Measurements from ENCODE around the gene PHF19. TPM values are rescaled to one million over a fixed set of nuclear protein-coding genes. Genes with fewer than 3 reads are reported as not detected.
A peak's percentile ranks its signal among the peaks of the same experiment; 100 is the strongest.

The PHF19 gene
- total RNA-seq (2014; rRNA removed; shearing (Covaris generic)), result 47.0 and 47.8 TPM in 2 replicates

- no peak for DNase-seq (ENCODE audit: low spot score)
Observed at GRCh38 chr9:120876842-120877240, at the start of gene PHF19. Gene PHF19, minus strand, starts transcription at chr9:120877188. Its CDS starts 2,447 bp downstream, at chr9:120874741.

DNA sequence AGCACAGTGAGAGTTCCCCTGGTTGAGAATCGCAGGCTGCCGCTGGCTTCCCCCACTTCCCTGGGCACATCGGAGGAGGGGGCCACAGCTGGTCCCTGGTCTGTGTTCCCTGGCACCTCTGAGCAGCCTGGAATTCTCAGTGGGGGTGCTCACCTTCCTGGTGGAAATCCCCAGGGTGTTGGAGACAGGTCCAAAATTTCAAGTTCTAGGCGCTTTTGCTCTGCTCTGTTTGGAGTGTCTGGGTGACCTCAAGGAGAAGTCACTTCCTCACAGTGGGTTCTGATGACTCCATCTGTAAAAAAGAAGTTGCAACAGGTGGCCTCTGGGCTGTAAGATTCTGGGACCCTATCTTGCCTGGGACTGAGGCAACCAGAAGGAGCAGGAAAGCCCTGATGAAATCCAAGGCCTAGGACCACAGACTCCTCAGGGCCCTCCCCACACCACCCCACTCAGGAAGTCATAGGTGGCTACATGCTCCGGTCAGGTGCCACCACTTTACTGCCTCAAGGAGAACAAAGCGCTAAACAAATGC, 49.5 kb upstream of the PHF19 start, which contains the start of gene TRAF1:
TSS of gene TRAF1 (minus strand) at position 400 of the 532 bp plus-strand sequence. CDS start 721 bp downstream, outside the sequence.
- peak; percentile 71 for DNase-seq (ENCODE audit: low spot score)

DNA sequence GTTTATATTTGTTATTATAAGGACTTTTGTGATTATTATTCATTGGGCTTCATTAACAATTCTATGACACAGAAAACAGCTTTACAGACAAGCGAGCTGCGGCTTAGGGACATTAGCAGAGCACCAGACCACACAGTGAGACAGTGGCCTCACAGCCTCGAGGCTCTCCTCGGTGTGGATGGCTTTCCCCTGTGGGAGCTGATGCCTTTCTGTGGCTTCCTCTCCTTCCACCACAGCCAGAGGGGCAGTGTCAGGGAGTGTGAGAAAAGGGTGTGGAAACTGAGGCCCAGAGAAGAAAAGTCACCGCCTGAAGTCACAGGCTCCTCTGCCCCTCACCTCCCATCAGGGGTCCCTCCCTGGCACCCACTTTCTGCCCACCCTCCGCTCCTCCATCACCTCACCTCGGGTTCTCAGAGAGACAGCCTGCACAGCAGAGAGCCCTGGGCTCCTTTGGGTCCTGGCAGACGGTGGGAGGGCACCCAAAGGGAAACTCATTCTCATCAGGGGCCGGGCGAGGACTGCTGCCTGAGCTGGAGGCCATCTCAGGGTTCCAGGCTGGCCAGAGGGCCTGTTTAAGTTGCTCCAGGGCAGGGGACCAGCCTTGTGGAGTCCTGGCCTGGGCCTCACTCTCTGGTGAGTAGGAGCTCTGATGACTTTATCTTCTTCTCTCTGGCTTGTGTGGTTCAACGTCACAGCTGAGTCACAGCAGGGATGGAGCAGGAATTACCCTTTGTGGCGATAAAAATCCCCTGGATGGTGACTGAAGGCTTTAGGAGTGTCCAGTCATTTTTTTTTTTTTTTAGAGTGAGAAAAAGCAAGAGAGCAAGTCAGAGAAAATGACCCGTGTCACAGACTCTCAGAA, 48.8 kb upstream of the PHF19 start:
- DNase-seq (ENCODE audit: low spot score), result peak; percentile 98

- DNase-seq (ENCODE audit: low spot score), result no peak
Observed at GRCh38 chr9:120924698-120925534, 47.9 kb upstream of the PHF19 start.

DNA sequence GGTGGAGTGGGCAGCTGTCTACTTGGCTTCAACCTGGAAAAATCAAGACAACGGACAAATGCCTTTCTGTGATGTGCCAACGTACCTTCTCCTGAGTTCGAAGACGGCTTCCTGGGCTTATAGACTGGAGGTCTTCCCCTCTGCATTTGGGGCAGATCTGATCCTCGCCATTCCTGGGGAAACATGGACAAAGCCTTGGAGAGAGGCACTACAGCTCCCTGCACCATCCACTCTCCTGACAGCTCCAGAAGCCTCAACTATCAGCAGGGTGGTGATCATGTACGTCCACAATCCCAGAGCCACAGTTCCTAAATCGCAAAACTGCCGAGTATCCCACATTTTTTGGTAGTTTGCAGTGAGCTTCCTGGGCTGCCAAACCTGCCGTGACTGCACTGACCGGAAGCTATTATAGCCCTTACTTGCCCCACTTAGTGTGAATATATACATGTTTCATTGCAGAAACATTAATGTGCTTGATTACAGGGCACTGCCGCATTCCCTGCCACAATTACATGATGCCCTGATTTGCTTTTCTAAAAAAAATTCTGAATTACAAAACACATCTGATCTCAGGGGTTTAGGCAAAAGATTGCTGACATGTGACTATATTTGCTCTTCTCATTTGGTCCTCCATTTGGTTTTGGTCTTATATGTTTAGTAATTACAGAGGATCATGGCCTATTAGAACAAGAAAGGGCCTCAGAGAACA, 46.8 kb upstream of the PHF19 start:
- no peak for DNase-seq (ENCODE audit: low spot score)

DNA sequence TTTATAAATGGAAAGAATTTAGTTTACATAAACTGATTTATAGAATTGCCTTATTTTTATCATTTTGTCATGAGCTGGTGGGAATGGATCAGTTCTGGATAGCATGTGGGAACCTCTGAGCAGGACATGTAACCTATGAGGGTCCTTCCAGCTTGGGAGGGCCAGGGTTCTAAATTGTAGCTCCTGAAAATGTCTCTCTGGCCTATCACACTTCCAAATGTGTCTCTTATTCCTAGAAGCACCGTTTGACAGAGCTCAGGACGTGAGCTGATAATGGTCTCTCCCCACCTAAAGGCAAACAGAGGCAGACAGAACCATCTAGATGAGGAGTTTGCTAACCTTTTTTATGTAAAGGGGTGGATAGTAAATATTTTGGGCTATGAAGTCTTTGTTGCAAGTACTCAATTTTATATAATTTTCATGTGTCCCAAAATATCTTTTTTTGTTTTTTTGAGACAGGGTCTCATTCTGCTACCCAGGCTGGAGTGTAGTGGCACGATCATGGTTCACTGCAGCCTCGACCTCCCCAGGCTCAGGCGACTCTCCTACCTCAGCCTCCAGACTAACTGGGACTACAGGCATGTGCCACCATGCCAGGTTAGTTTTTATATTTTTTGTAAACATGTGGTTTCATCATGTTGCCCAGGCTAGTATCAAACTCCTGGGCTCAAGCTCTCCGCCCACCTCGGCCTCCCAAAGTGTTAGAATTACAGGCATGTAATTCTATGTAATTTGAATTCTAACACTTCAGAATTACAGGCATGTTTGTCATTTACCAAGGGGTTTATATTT, 45.6 kb upstream of the PHF19 start:
- DNase-seq (ENCODE audit: low spot score), result no peak

- no peak for DNase-seq (ENCODE audit: low spot score)
Observed at GRCh38 chr9:120921661-120922181, 44.7 kb upstream of the PHF19 start.

- DNase-seq (ENCODE audit: low spot score), result no peak
Observed at GRCh38 chr9:120920806-120921178, 43.8 kb upstream of the PHF19 start.

- DNase-seq (ENCODE audit: low spot score), result no peak
Observed at GRCh38 chr9:120919843-120920805, 43.1 kb upstream of the PHF19 start.

DNA sequence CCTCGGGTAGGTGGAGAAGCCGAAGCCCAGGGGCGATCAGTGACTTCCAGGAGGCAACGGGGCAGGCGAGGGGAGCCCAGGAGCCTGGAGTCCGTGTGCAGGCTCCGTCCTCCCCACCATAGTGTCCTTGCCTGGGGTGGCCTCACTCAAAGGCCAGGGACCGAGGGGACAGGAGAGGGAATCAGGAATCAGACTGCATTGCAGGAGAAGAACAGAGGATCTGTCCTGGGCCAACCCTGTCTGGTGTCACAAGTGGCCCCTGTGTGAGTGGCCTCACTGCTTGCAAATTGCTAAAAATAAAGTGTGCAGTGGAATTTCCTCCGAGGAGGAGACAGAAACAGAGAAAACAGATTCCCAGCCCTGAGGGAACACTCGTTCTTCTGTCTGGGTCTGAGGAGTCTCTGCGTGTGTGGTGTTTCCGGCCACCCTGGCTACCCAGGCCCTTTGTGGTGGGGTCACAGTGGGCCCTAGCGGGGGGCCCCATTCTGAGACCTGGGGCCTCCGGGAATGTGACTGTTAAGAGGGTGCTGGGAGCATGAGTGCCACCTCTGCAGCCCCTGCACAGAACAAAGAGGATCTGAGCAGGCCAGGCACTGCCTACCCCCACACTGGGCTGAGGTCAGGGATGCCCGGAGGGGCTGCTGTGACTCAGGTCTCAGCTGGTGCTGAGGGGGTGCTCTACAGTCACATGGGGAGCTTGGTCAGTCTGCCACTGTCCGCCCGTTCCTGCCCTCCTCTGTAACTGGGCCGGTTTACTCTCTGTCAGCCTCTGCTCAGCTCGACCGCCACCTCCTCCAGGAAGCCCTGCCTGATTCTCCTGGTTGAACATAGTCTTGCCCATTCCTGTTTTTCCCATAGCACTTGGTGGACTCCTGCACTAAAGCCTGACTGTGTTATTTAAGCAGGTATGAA, 42.2 kb upstream of the PHF19 start:
- no peak for DNase-seq (ENCODE audit: low spot score)

DNA sequence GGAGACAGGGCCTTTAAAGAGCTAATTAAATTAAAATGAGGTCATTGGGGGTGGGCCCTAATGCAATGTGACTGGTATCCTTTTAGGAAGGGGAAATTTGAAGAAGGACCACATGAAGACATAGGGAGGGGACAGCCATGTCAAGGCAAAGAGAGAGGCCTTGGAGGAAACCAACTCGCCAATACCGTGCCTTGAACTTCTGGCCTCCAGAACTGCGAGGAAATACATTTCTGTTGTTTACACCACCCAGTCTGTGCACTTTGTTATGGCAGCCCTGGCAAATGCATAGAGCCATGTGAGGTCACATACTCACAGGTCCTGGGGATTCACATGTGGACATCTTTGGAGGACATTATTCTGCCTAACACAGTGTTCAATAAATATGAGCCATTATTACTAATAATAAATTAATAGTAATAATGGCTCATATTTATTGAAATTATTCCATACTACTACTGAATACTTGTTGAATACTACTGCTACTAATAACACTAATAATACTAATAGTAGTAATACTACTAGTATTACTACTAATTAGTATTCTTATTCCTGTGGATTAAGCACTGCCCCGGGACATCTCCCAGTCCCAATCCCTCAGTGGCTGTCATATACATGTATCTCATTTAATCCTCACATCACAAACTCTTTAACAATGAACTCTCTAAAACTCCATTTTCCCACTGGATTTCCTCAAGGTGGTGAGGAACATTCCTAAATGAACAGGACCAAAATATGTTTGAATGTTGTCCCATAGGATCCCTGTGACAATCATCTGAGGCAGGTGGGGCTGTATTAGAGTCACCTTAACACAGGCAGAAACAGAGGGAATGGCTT, 41.2 kb upstream of the PHF19 start:
- DNase-seq (ENCODE audit: low spot score), result no peak

GRCh38 chr9:120916991-120917880, 40.2 kb upstream of the PHF19 start:
- no peak for DNase-seq (ENCODE audit: low spot score)

DNA sequence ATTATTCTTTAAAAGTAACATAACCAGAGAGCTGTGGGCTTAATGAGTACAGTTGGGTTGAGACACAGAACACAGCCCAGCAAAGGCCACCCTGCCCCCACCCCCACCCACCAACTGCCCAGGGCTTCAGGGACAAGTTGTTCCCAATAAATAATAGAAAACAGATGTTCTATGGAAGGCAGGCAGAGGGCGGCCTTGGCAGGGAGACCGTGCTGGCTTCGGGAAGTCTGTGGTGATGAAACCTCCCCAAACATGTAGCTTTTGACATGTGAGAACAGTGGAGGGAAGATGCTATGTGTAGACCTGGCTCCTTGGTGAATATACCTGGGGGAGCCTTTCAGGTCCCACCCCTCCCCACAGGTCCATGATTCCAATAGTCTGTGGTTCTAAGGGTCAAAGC, 39.6 kb upstream of the PHF19 start:
- DNase-seq (ENCODE audit: low spot score), result no peak

DNA sequence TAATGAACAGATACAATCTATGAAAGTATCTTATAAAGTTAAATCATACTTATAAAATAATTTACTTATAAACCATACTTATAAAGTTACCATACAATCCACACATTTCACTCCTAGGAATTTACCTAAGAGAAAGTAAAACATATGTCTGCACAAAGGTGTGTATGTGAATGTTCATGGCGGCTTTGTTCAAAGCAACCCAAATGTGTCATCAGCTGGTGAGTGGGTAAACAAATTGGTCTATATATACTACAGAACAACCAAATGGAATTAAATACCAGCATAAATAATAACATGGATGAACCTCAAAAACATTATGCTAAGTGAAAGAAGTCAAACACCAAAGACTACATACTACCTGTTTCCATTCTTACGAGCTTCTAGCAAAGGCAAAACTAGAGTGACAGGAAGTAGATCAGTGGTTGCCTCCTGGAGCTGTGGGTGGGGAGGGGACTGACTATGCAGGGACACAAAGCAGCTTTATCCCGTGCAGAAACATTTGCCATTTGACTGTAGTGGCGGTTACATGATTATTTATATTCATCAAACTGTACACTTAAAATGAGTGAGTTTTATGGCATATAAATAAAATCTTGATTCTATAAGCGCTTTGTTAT, 39.0 kb upstream of the PHF19 start:
- DNase-seq (ENCODE audit: low spot score), result no peak

GRCh38 chr9:120914953-120915352, 38.0 kb upstream of the PHF19 start:
- no peak for DNase-seq (ENCODE audit: low spot score)

DNA sequence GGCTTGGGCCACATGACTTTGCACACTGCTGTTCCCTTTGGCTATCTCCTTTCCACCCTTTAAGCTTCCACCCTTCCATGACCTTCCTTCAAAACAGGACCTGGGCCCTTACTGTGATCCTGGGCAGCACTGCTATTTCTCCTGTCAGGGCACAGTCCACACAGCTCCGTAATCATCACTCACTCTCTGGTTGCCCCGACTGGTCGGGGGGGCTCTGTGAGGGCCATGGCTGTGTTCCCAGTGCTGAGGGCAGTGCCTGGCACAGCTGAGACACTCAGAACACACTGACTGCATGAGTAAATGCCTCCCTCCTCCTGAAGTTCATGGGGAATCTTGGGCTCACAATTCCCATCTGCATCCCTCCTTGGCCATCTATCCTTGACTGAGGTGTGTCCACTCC, 37.4 kb upstream of the PHF19 start:
- DNase-seq (ENCODE audit: low spot score), result no peak
